HG02759 (cell line): Measurements from ENCODE around the gene POLR1E.
"Not testable (repeated sequence)": the region's sequence is repeated elsewhere in the genome, so short reads cannot be mapped to it uniquely, and the experiment has no call there.

ENCODE experiments used
- ATAC-seq: cut with Tn5 transposase; IDR thresholded peaks from one replicate; pipeline ENCODE4 v1.9.1; 2021; ENCODE audit warnings: mild to moderate bottlenecking, moderate library complexity; ENCODE audit not compliant: unreplicated experiment

POLR1E gene

GRCh38 chr9:37499297-37499696 lies 13.5 kb downstream of the POLR1E start:
- no peak for ATAC-seq

- no peak for ATAC-seq
Observed at GRCh38 chr9:37501957-37502596, 16.3 kb downstream of the POLR1E start.

GRCh38 chr9:37503736-37504135 lies 18.0 kb downstream of the POLR1E start:
- ATAC-seq, result no peak

- no peak for ATAC-seq
Observed at GRCh38 chr9:37504605-37505004, 18.9 kb downstream of the POLR1E start.

- ATAC-seq, result no peak
Observed at GRCh38 chr9:37507566-37508134, 21.9 kb downstream of the POLR1E start.

GRCh38 chr9:37508135-37508833 lies 22.5 kb downstream of the POLR1E start:
- no peak for ATAC-seq

- ATAC-seq, result no peak
Observed at GRCh38 chr9:37508834-37509206, 23.1 kb downstream of the POLR1E start.

- no peak for ATAC-seq
Observed at GRCh38 chr9:37509536-37509935, 23.8 kb downstream of the POLR1E start.

GRCh38 chr9:37510053-37510452 lies 24.3 kb downstream of the POLR1E start:
- ATAC-seq, result not testable (repeated sequence)

GRCh38 chr9:37511016-37512010 lies 25.6 kb downstream of the POLR1E start:
- peak; percentile 74 for ATAC-seq

GRCh38 chr9:37512437-37512836 lies 26.7 kb downstream of the POLR1E start:
- ATAC-seq, result no peak

GRCh38 chr9:37514415-37514814 lies 28.7 kb downstream of the POLR1E start:
- not testable (repeated sequence) for ATAC-seq

GRCh38 chr9:37514999-37515398 lies 29.3 kb downstream of the POLR1E start:
- no peak for ATAC-seq

- ATAC-seq, result no peak
Observed at GRCh38 chr9:37515620-37516258, 30.0 kb downstream of the POLR1E start.

- no peak for ATAC-seq
Observed at GRCh38 chr9:37517923-37518322, 32.2 kb downstream of the POLR1E start.

GRCh38 chr9:37520641-37521040 lies 34.9 kb downstream of the POLR1E start:
- no peak for ATAC-seq

GRCh38 chr9:37521111-37521510 lies 35.4 kb downstream of the POLR1E start:
- ATAC-seq, result no peak

GRCh38 chr9:37522971-37523370 lies 37.2 kb downstream of the POLR1E start:
- no peak for ATAC-seq

GRCh38 chr9:37523916-37524315 lies 38.2 kb downstream of the POLR1E start:
- ATAC-seq, result no peak

GRCh38 chr9:37528652-37529471 lies 43.1 kb downstream of the POLR1E start:
- peak; percentile 71 for ATAC-seq
